GM12878 (cell line): ENCODE results near the gene MMP3. TPM values are rescaled to one million over a fixed set of nuclear protein-coding genes. Genes with fewer than 3 reads are reported as not detected.

Source experiments
- ATAC-seq: fragments of 200-7000 bp; cut with Tn5 transposase; 3 replicates; pipeline ENCODE4 v1.9.1; 2020; ENCODE audit warnings: mild to moderate bottlenecking, moderate library complexity
- BruUV-seq: library from RNA; stranded (reverse); fragments of 400-500 nt; replicated peaks from 2 replicates; lab custom pipeline; 2021; lab: Mats Ljungman, UMichigan
- CTCF ChIA-PET: fragments of 300-600 bp; sonication (Branson Sonifier 250); formaldehyde crosslinking; extraction: SDS; loops from one replicate; lab custom pipeline; 2021; ENCODE audit warnings: inconsistent platforms; lab: Yijun Ruan, JAX
- POLR2A ChIA-PET: fragments of 350-600 bp; formaldehyde crosslinking; extraction: SDS; loops from one replicate; lab custom pipeline; 2021; ENCODE audit warnings: inconsistent platforms; lab: Charles Lee
- RAD21 ChIA-PET: fragments of 300-600 bp; sonication (Branson Sonifier 250); formaldehyde crosslinking; loops from one replicate; lab custom pipeline; 2023; ENCODE audit warnings: antibody characterized with exemption; ENCODE audit not compliant: unreplicated experiment; lab: Charles Lee
- SMC1A ChIA-PET: fragments of 300-600 bp; sonication (Branson Sonifier 250); formaldehyde crosslinking; loops from one replicate; lab custom pipeline; 2023; ENCODE audit not compliant: unreplicated experiment, uncharacterized antibody; lab: Charles Lee
- DNase-seq: peaks from one replicate; pipeline ENCODE4 v3.0.0-alpha.2; 2011; ENCODE audit warnings: low read depth, low spot score
- FAIRE-seq: peaks from 3 replicates; lab custom pipeline; 2011; peaks lifted over from hg19 to GRCh38; lab: Jason Lieb, UNC
- H2AFZ ChIP-seq: 2 replicates; pipeline ENCODE4 v1.6.0; 2011; ENCODE audit warnings: low read depth, low read length, control low read depth; ENCODE audit not compliant: control insufficient read depth
- H3K27ac ChIP-seq: 2 replicates; pipeline ENCODE4 v1.5.1; 2011; ENCODE audit warnings: control low read depth; ENCODE audit not compliant: control insufficient read depth, insufficient read depth
- H3K27me3 ChIP-seq, 2 experiments: replicated peaks in 1 of 2; 2 replicates each; pipeline versions ENCODE4 v1.6.0 to v1.6.1; 2011; ENCODE audit warnings: low read length in 1 of 2; ENCODE audit not compliant: control insufficient read depth in 2 of 2, insufficient read depth in 2 of 2
- H3K36me3 ChIP-seq, 2 experiments: 2 replicates each; pipeline ENCODE4 v1.5.1; 2011; ENCODE audit warnings: low read length in 1 of 2; ENCODE audit not compliant: control insufficient read depth in 2 of 2, insufficient read depth in 2 of 2
- H3K4me1 ChIP-seq: 2 replicates; pipeline ENCODE4 v1.6.1; 2011; ENCODE audit warnings: mild to moderate bottlenecking, low read length, moderate library complexity, mixed read lengths; ENCODE audit not compliant: control insufficient read depth, insufficient read depth
- H3K4me2 ChIP-seq: 2 replicates; pipeline ENCODE4 v1.6.0; 2011; ENCODE audit warnings: control low read depth; ENCODE audit not compliant: control insufficient read depth, insufficient read depth
- H3K4me3 ChIP-seq: fragments of 200-600 bp; sonication (generic); 2 replicates; pipeline ENCODE4 v1.5.1; 2016
- H3K79me2 ChIP-seq: 2 replicates; pipeline ENCODE4 v1.6.0; 2011; ENCODE audit warnings: low read length; ENCODE audit not compliant: control insufficient read depth, insufficient read depth
- H3K9ac ChIP-seq: 2 replicates; pipeline ENCODE4 v1.8.0; 2011; ENCODE audit warnings: low read length, control low read depth, mixed read lengths; ENCODE audit not compliant: control insufficient read depth, insufficient read depth
- H3K9me3 ChIP-seq: replicated peaks from 3 replicates; pipeline ENCODE4 v1.5.1; 2011; ENCODE audit warnings: mild to moderate bottlenecking, low read length; ENCODE audit not compliant: control insufficient read depth, insufficient read depth
- H4K20me1 ChIP-seq: 2 replicates; pipeline ENCODE4 v1.6.0; 2011; ENCODE audit not compliant: control insufficient read depth, insufficient read depth
- CTCF ChIP-seq, 3 experiments: IDR thresholded peaks in 2 of 3; conservative IDR thresholded peaks in 1 of 3; 2 replicates each; pipeline ENCODE4 v1.5.1; 2011; ENCODE audit warnings: low read depth in 3 of 3, low read length in 3 of 3, mild to moderate bottlenecking in 3 of 3, control low read depth in 2 of 3, moderate library complexity in 2 of 3, inconsistent platforms in 1 of 3, mixed read lengths in 1 of 3; ENCODE audit not compliant: control insufficient read depth in 2 of 3, insufficient read depth in 1 of 3; ENCODE audit errors: extremely low read depth in 1 of 3
- E2F8 ChIP-seq: fragments of 450-650 bp; IDR thresholded peaks from 2 replicates; pipeline ENCODE4 v1.6.1; 2018; ENCODE audit warnings: mild to moderate bottlenecking, low read depth, moderate library complexity; ENCODE audit not compliant: partially characterized antibody
- EP300 ChIP-seq, 2 experiments: fragments of 150-350 bp in 1 of 2; IDR thresholded peaks; 2 replicates each; pipeline ENCODE4 v1.6.1; 2011 to 2012; ENCODE audit warnings: low read depth in 2 of 2, low read length in 2 of 2, borderline replicate concordance in 1 of 2, improper control_type of control experiment in 1 of 2, inconsistent platforms in 1 of 2; ENCODE audit not compliant: control insufficient read depth in 1 of 2
- NFXL1 ChIP-seq: fragments of 450-650 bp; IDR thresholded peaks from 2 replicates; pipeline ENCODE4 v1.6.1; 2017; ENCODE audit warnings: antibody characterized with exemption, mild to moderate bottlenecking, borderline replicate concordance
- ZBTB40 ChIP-seq: fragments of 450-650 bp; IDR thresholded peaks from 2 replicates; pipeline ENCODE4 v1.6.1; 2016; ENCODE audit warnings: mild to moderate bottlenecking, moderate library complexity, borderline replicate concordance
- WGBS: methylation state at CpG from one replicate; pipeline ENCODE4 v1.1.6; 2016; ENCODE audit warnings: low lambda C conversion rate; ENCODE audit not compliant: insufficient replicate concordance, insufficient coverage; ENCODE audit errors: missing lambda C conversion rate; 5-methylcytosine and 5-hydroxymethylcytosine counted together
- in situ Hi-C: fragments of 300-500 bp; cut with MboI; formaldehyde crosslinking; loops from 9 replicates; pipeline ENCODE4 v1.14.3; 2018; ENCODE audit warnings: mixed read lengths
- intact Hi-C: fragments of 100-400 bp; cut with micrococcal nuclease; formaldehyde crosslinking; loops from one replicate; pipeline ENCODE4 v1.14.2; 2022; ENCODE audit not compliant: unreplicated experiment
- polyA plus RNA-seq, 11 experiments: library from polyadenylated mRNA; depleted of rRNA in 4 of 11; unstranded in 6 of 11; stranded (reverse) in 5 of 11; fragments of >200 nt; fragmentation: Nextera tagmentation in 4 of 11; fragmentation: Illumina TruSeq in 1 of 11; extraction: Ambion mirVana in 4 of 11; extraction: Trizol in 1 of 11; gene quantifications; 1 replicate in 1 of 11; 2 replicates in 10 of 11; pipeline versions ENCODE4 v1.2.1 to v1.2.3, GENCODE V29; 2011 to 2016; ENCODE audit warnings: inconsistent platforms in 2 of 11, missing spikeins in 2 of 11, low read depth in 1 of 11
- total RNA-seq, 4 experiments: library from RNA; depleted of rRNA in 3 of 4; stranded (reverse); fragments of >200 nt in 3 of 4; fragmentation: Illumina TruSeq in 1 of 4; extraction: Trizol in 1 of 4; gene quantifications; 2 replicates each; pipeline versions ENCODE4 v1.2.1 to v1.2.3, GENCODE V29; 2013 to 2021

MMP3 gene
- total and polyA plus RNA-seq, 10 of the 15 experiments (the other 5 are each of a cell fraction or from before 2014, with no cell fraction given) = 0.02 to 1.2 TPM; not detected in 8

GRCh38 chr11:102807921-102808320, 35.5 kb downstream of the MMP3 start:
- Histone ChIP-seq H3K9ac (no peak overlapping the region), H3K27ac (no peak overlapping the region), H3K4me3 (no peak overlapping the region), H3K4me2 (no peak overlapping the region), H3K36me3 (no peaks in the 10 kb centered on the region), H3K27me3 (peaks cover 0 to 2% of the 10 kb centered on the region in 2 experiments; a peak in 1 of 4 replicates), H3K9me3 (no peaks in the 10 kb centered on the region), H3K79me2 (no peaks in the 10 kb centered on the region), H4K20me1 (no peaks in the 10 kb centered on the region), H3K4me1 (no peaks in the 10 kb centered on the region), H2AFZ (no peak overlapping the region)
- in situ Hi-C loops (no loop called here), intact Hi-C loops (loop anchor here (5.0 kb wide), 2 partner anchors 134 to 249 kb away; no protein-coding TSS in a partner anchor)
- FAIRE-seq (no peak), DNase-seq (no peak), ATAC-seq (peak; percentile 87)
- TF ChIP-seq CTCF (IDR thresholded peaks at IDR 0.05 in 2 of 3, conservative IDR thresholded peaks at IDR 0.05 in 1 of 3; ENCODE audit: control insufficient read depth in 2 of 3, extremely low read depth in 1 of 3, insufficient read depth in 1 of 3, low read depth in 3 of 3, low read length in 3 of 3) = peak; percentile 23 to 49 (median 23); a peak in 4 of 6 replicates
- TF ChIP-seq EP300 (IDR thresholded peaks at IDR 0.05; ENCODE audit: borderline replicate concordance in 1 of 2, control insufficient read depth in 1 of 2, low read depth in 2 of 2, low read length in 2 of 2) = no peak
- SMC1A ChIA-PET = interaction anchor here (1.0 to 1.3 kb wide), 2 partner anchors 9 to 10 kb away, joined by 4 read pairs; no protein-coding TSS in a partner anchor
- no TSS peak for BruUV-seq
- CTCF ChIA-PET = interaction anchor here (0.9 kb wide), 1 partner anchor 23 kb away, joined by 3 read pairs; no protein-coding TSS in a partner anchor
- RAD21 ChIA-PET = interaction anchor here (0.8 kb wide), 1 partner anchor 107 kb away, joined by 3 read pairs; no protein-coding TSS in a partner anchor
- 19% methylated on average over 19 of the region's 19 CpGs for WGBS
- POLR2A ChIA-PET = no interaction called here

GRCh38 chr11:102806296-102806695, 37.1 kb downstream of the MMP3 start:
- H3K4me1 ChIP-seq = no peaks in the 10 kb centered on the region
- no peak overlapping the region for H3K4me2 ChIP-seq
- ChIA-PET CTCF (interaction anchor here (0.9 to 1.4 kb wide), 2 partner anchors 11 to 134 kb away, joined by 3 read pairs; no protein-coding TSS in a partner anchor), RAD21 (no interaction called here), SMC1A (no interaction called here), POLR2A (no interaction called here)
- no peaks in the 10 kb centered on the region for H3K79me2 ChIP-seq
- H2AFZ ChIP-seq = no peak overlapping the region
- H3K9ac ChIP-seq = no peak overlapping the region
- no peak for ATAC-seq
- no TSS peak for BruUV-seq
- no peaks in the 10 kb centered on the region for H3K9me3 ChIP-seq
- WGBS = 14% methylated on average over 3 of the region's 3 CpGs
- intact Hi-C loops = loop anchor here (5.0 kb wide), 2 partner anchors 136 to 251 kb away; no protein-coding TSS in a partner anchor
- FAIRE-seq = no peak
- in situ Hi-C loops = no loop called here
- DNase-seq = no peak
- H3K27me3 ChIP-seq = 0 out of 4 replicates have a peak, but pooled peaks cover 0 to 2% of the 10 kb centered on the region in 2 experiments
- no peaks in the 10 kb centered on the region for H4K20me1 ChIP-seq
- H3K4me3 ChIP-seq = no peak overlapping the region
- no peaks in the 10 kb centered on the region for H3K36me3 ChIP-seq
- H3K27ac ChIP-seq = no peak overlapping the region
- TF ChIP-seq E2F8 = no peak
- TF ChIP-seq NFXL1 = no peak
- no peak for TF ChIP-seq ZBTB40
